ENCODE results near the gene LCOR. TPM values are rescaled to one million over a fixed set of nuclear protein-coding genes. Genes with fewer than 3 reads are reported as not detected.
A peak's percentile ranks its signal among the peaks of the same experiment; 100 is the strongest.

LCOR gene
- total RNA-seq, 4 donors from 2014 or later, result 9.2 to 20.0 (median 14.6) TPM

GRCh38 chr10:96984541-96985131, 152.5 kb downstream of the LCOR start:
- DNase-seq, result no peak
- in situ Hi-C loops (cut with MboI; ENCODE audit: low sequenced_read_pairs in 4 of 4) (no loop called here), intact Hi-C loops (cut with DNase I; ENCODE audit: low total_unique reads) (no loop called here)
- H3K9me3 ChIP-seq, result no peaks in the 10 kb centered on the region
- H3K36me3 ChIP-seq, result peaks cover 0 to 10% of the 10 kb centered on the region in 2 donors
- no peaks in the 10 kb centered on the region for H3K27me3 ChIP-seq
- no peak overlapping the region for H3K4me3 ChIP-seq
- ATAC-seq, result peak in 1 of 2 donors; percentile 24
- no peak for TF ChIP-seq CTCF (IDR thresholded peaks at IDR 0.05 in 4 of 5, conservative IDR thresholded peaks at IDR 0.05 in 1 of 5)
- no peak for TF ChIP-seq POLR2A (IDR thresholded peaks at IDR 0.05)
- no peak overlapping the region for H3K27ac ChIP-seq
- H3K4me1 ChIP-seq, result peaks cover 9 to 11% of the 10 kb centered on the region in 2 donors

DNA sequence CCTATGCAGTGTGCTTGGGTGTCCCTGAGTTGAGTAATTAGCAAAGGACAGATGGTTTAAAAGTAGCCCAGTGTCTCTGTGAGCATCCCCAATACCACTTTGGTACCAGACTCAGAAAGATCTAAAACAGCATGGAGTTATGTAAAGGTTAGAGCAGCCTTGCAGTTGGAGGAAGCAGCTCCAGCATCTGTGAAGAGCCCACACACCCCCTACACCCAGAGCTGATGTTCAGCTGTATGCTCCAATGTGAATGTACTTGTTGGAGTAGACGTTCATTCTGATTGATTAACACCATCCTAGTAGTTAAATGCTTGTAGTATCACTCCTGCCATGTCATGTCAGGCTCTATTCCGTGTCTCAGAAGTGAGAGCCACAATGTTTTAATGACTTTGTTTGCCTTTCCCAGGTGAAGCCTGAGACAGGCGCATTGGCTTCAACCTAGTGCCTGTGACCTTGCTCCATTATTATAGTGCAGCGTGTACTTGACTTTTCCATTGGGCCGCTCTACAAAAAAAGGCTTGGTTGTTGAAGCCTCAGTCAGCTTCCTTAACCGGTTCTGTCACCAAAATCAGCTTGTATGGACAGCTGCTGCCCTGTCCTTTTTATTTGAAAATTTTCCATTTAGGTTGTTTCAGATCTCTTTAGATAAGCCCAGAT, 154.2 kb downstream of the LCOR start:
- Histone ChIP-seq H3K27me3 (no peaks in the 10 kb centered on the region), H3K36me3 (peaks cover 0 to 8% of the 10 kb centered on the region in 2 donors), H3K27ac (no peak overlapping the region), H3K4me1 (peaks cover 9 to 11% of the 10 kb centered on the region in 2 donors), H3K9me3 (no peaks in the 10 kb centered on the region), H3K4me3 (no peak overlapping the region)
- ATAC-seq (no peak), DNase-seq (no peak)
- intact Hi-C loops (cut with DNase I; ENCODE audit: low total_unique reads), result no loop called here
- in situ Hi-C loops (cut with MboI; ENCODE audit: low sequenced_read_pairs in 4 of 4), result no loop called here
- TF ChIP-seq POLR2A (IDR thresholded peaks at IDR 0.05), result no peak
- TF ChIP-seq CTCF (IDR thresholded peaks at IDR 0.05 in 4 of 5, conservative IDR thresholded peaks at IDR 0.05 in 1 of 5), result no peak

- no peak for ATAC-seq
- Histone ChIP-seq H3K27me3 (no peaks in the 10 kb centered on the region), H3K4me1 (peaks cover 9 to 14% of the 10 kb centered on the region in 2 donors), H3K4me3 (no peak overlapping the region), H3K36me3 (no peaks in the 10 kb centered on the region), H3K9me3 (no peaks in the 10 kb centered on the region), H3K27ac (no peak overlapping the region)
- no peak for DNase-seq
- no peak for TF ChIP-seq CTCF (IDR thresholded peaks at IDR 0.05 in 4 of 5, conservative IDR thresholded peaks at IDR 0.05 in 1 of 5)
- TF ChIP-seq POLR2A (IDR thresholded peaks at IDR 0.05), result no peak
- in situ Hi-C loops (cut with MboI; ENCODE audit: low sequenced_read_pairs in 4 of 4) (no loop called here), intact Hi-C loops (cut with DNase I; ENCODE audit: low total_unique reads) (no loop called here)
Measured at GRCh38 chr10:96987141-96987841, 155.2 kb downstream of the LCOR start.

DNA sequence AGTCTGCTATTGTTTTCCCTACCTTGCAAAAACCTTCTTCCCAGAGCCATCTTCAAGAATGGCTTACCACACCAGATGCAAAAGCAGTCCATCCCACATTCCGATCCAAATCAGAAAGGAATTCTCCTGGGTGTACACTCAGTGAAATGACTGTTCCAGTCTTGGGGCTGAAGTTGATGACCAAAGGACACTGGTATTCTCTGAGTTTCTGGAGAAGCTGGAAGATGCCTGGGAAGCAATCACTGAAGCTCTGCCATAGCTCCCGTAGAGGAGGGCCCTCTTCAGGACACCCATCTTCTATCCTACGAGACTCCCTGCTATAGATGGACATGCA, 155.7 kb downstream of the LCOR start:
- H3K36me3 ChIP-seq, result no peaks in the 10 kb centered on the region
- H3K4me1 ChIP-seq, result peaks cover 9 to 14% of the 10 kb centered on the region in 2 donors
- no peaks in the 10 kb centered on the region for H3K9me3 ChIP-seq
- intact Hi-C loops (cut with DNase I; ENCODE audit: low total_unique reads), result no loop called here
- no peaks in the 10 kb centered on the region for H3K27me3 ChIP-seq
- DNase-seq, result no peak
- TF ChIP-seq POLR2A (IDR thresholded peaks at IDR 0.05) (no peak), CTCF (IDR thresholded peaks at IDR 0.05 in 4 of 5, conservative IDR thresholded peaks at IDR 0.05 in 1 of 5) (no peak)
- H3K27ac ChIP-seq, result no peak overlapping the region
- in situ Hi-C loops (cut with MboI; ENCODE audit: low sequenced_read_pairs in 4 of 4), result no loop called here
- ATAC-seq, result no peak
- no peak overlapping the region for H3K4me3 ChIP-seq
